Parietal lobe (tissue), 2 donors: Measurements from ENCODE around the gene OSTC. TPM values are rescaled to one million over a fixed set of nuclear protein-coding genes. Genes with fewer than 3 reads are reported as not detected.

Experiments used
- small RNA-seq: library from RNA; depleted of rRNA; stranded (forward); fragments of <200 nt; gene quantifications from one replicate; pipeline ENCODE3, GENCODE V24; 2014; ENCODE audit warnings: low replicate concordance
- total RNA-seq: library from RNA; depleted of rRNA; stranded (reverse); fragments of >200 nt; gene quantifications from one replicate; pipeline ENCODE4 v1.2.3, GENCODE V29; 2014

The OSTC gene
- 40.4 TPM for total RNA-seq

DNA sequence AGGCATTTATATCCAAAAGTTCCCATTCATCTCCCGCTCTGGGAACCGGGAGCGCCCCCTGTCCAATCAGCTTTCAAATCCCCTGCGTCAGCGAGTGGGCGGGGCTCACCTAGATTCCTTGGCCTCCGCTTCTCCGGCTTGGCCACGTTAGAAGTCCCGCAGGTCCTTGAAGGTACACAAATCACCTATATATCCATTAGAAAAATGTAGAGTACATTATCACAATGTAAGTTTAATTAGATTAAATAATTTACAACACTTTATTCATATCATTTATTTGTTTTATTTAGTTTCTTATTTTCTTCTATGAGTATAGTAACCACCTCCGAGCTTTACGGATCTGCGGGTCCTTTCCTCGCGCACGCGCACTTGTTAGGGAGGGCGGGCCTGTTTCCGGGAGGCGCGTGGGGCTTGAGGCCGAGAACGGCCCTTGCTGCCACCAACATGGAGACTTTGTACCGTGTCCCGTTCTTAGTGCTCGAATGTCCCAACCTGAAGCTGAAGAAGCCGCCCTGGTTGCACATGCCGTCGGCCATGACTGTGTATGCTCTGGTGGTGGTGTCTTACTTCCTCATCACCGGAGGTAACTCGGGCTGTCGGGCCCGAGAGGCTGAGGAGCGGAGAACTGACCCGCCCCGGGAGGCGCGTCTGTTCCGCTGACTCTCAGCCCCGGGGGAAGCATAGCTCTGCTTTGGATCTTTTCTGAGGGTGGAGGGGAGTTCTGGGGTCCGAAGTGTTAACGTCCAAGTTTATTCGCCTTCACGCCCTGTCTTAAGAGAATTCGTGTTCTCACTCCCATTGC lies at the start of gene OSTC:
Gene OSTC, plus strand, starts transcription at position 388 of the 802 bp plus-strand sequence. Its CDS starts 57 bp downstream, at position 445.

DNA sequence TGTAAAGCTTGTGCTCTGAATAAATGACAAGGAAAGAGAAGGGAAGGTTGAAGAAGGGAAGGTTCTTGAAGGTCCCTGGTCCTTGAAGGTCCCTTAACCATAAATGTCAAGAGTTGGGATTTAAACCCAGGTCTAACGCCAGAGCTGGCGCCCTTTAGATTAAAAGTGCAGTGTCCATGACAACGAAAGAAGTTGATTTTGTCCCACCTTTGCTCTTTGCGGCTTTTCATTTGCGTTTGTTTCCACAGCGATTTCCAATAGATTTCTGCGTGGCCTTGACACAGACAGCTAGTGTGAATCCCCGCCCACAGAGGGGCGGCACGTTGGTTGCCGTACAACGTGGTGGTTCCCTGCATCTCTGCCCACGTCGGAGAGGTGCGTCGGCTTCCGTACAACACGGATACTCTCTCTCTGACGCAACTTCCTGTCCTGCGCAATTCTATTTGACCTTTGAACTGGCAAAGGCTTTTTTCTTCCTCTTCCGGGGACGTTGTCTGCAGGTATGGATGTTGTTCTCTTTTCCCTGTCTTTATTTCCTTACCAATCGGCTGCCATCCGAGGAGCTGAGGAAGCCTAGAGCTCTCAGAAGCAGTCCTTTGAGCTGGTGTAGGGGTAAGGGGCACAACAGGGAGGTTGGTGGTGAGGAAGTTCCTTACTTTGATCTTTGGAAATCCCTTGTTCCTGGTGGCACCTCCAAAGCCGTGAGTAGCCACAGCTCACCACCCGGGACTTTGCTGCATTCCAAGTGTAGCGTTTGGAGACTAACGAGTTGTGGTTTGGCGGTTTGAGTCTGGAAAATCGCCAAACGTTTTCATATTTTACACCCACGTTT lies 30.1 kb upstream of the OSTC start, which contains the start of gene RPL34:
Gene RPL34, plus strand, starts transcription at position 476 of the 832 bp plus-strand sequence. CDS start 1,384 bp downstream, outside the sequence.

Small RNA genes lying within 50 kb of the gene (small RNA-seq; reads per million reads assigned to genes)
- gene RNU6-431P = not detected

Other genes with a start within 250 kb of the OSTC start
- 881 TPM for gene RPL34, start 30.0 kb upstream of the OSTC start, total RNA-seq
- not detected for gene ETNPPL, start 112.5 kb downstream of the OSTC start, total RNA-seq